CD14-positive monocyte (primary cell): Measurements from ENCODE around the gene ALDOC. TPM values are rescaled to one million over a fixed set of nuclear protein-coding genes. Genes with fewer than 3 reads are reported as not detected.

Experiments
- DNase-seq, 3 donors: peaks; one replicate each; pipeline ENCODE4 v3.0.0-alpha.2; 2011 to 2022
- H2AFZ ChIP-seq: 2 replicates; pipeline ENCODE4 v1.6.0; 2012; ENCODE audit warnings: mild to moderate bottlenecking, low read depth, low read length, inconsistent platforms; ENCODE audit not compliant: insufficient read depth, poor library complexity, severe bottlenecking
- H3K27ac ChIP-seq, 2 donors: 1 replicate in 1 of 2; 2 replicates in 1 of 2; pipeline ENCODE4 v1.5.1; 2012 to 2013; ENCODE audit warnings: low read length in 2 of 2, control low read depth in 1 of 2, inconsistent platforms in 1 of 2, low read depth in 1 of 2, mild to moderate bottlenecking in 1 of 2
- H3K27me3 ChIP-seq, 2 donors: one replicate each; pipeline versions ENCODE4 v1.6.0 to v1.6.1; 2011 to 2013; ENCODE audit warnings: low read length in 2 of 2; ENCODE audit not compliant: control insufficient read depth in 2 of 2, insufficient read depth in 2 of 2
- H3K36me3 ChIP-seq, 2 donors: replicated peaks in 1 of 2; 1 replicate in 1 of 2; 2 replicates in 1 of 2; pipeline versions ENCODE4 v1.5.1 to v1.6.1; 2012 to 2013; ENCODE audit warnings: low read length in 2 of 2, control low read depth in 1 of 2, inconsistent platforms in 1 of 2, mild to moderate bottlenecking in 1 of 2; ENCODE audit not compliant: insufficient read depth in 2 of 2, control insufficient read depth in 1 of 2
- H3K4me1 ChIP-seq, 2 donors: 1 replicate in 1 of 2; 2 replicates in 1 of 2; pipeline versions ENCODE4 v1.5.1 to v1.6.1; 2012 to 2013; ENCODE audit warnings: low read length in 2 of 2, control low read depth in 1 of 2, inconsistent platforms in 1 of 2, mild to moderate bottlenecking in 1 of 2, moderate library complexity in 1 of 2; ENCODE audit not compliant: insufficient read depth in 2 of 2, control insufficient read depth in 1 of 2
- H3K4me2 ChIP-seq: replicated peaks from 2 replicates; pipeline ENCODE3; 2012; ENCODE audit warnings: low read length, moderate library complexity, mild to moderate bottlenecking; ENCODE audit not compliant: poor library complexity, severe bottlenecking; ENCODE audit errors: extremely low read depth
- H3K4me3 ChIP-seq, 3 experiments: fragments of 200-600 bp in 1 of 3; sonication (generic) in 1 of 3; replicated peaks in 1 of 3; 1 replicate in 2 of 3; 2 replicates in 1 of 3; pipeline ENCODE4 v1.5.1; 2011 to 2013; ENCODE audit warnings: low read length in 3 of 3, mild to moderate bottlenecking in 3 of 3, control low read depth in 2 of 3, low read depth in 2 of 3, inconsistent platforms in 1 of 3, moderate library complexity in 1 of 3
- H3K79me2 ChIP-seq: 2 replicates; pipeline ENCODE4 v1.6.0; 2012; ENCODE audit warnings: mild to moderate bottlenecking, control low read depth, inconsistent platforms, low read length, moderate library complexity; ENCODE audit not compliant: insufficient read depth
- H3K9ac ChIP-seq: 2 replicates; pipeline ENCODE4 v1.6.0; 2017; ENCODE audit warnings: low read length, mild to moderate bottlenecking; ENCODE audit not compliant: insufficient read depth, poor library complexity, severe bottlenecking
- H3K9me3 ChIP-seq, 2 donors: replicated peaks in 1 of 2; 1 replicate in 1 of 2; 2 replicates in 1 of 2; pipeline versions ENCODE4 v1.5.1 to v1.6.1; 2012 to 2013; ENCODE audit warnings: low read length in 2 of 2, control low read depth in 1 of 2; ENCODE audit not compliant: control insufficient read depth in 1 of 2, insufficient read depth in 1 of 2
- H4K20me1 ChIP-seq: 2 replicates; pipeline ENCODE4 v1.6.0; 2012; ENCODE audit warnings: mild to moderate bottlenecking, low read length, control low read depth, moderate library complexity; ENCODE audit not compliant: insufficient read depth
- H3K27ac Mint-ChIP-seq, 7 donors: one replicate each; pipeline ENCODE4 v1.8.0; 2020; ENCODE audit warnings: mild to moderate bottlenecking in 7 of 7, mixed read lengths in 7 of 7, moderate library complexity in 6 of 7, inconsistent platforms in 2 of 7
- H3K27me3 Mint-ChIP-seq, 3 donors: one replicate each; pipeline ENCODE4 v1.8.0; 2021 to 2022; ENCODE audit warnings: low read depth in 3 of 3, mild to moderate bottlenecking in 3 of 3, mixed read lengths in 3 of 3, moderate library complexity in 3 of 3, inconsistent platforms in 1 of 3
- H3K36me3 Mint-ChIP-seq, 2 donors: one replicate each; pipeline ENCODE4 v1.8.0; 2020; ENCODE audit warnings: mixed read lengths in 2 of 2, inconsistent platforms in 1 of 2, mild to moderate bottlenecking in 1 of 2
- H3K4me1 Mint-ChIP-seq: one replicate; pipeline ENCODE4 v1.8.0; 2020; ENCODE audit warnings: mild to moderate bottlenecking, mixed read lengths
- H3K4me3 Mint-ChIP-seq, 2 donors: one replicate each; pipeline ENCODE4 v1.8.0; 2020; ENCODE audit warnings: mild to moderate bottlenecking in 2 of 2, mixed read lengths in 2 of 2, moderate library complexity in 1 of 2
- H3K9me3 Mint-ChIP-seq, 7 donors: one replicate each; pipeline ENCODE4 v1.8.0; 2020 to 2022; ENCODE audit warnings: mixed read lengths in 7 of 7, mild to moderate bottlenecking in 6 of 7, moderate library complexity in 6 of 7, inconsistent platforms in 2 of 7
- WGBS: methylation state at CpG from one replicate; pipeline ENCODE4 v1.1.5; 2013; ENCODE audit warnings: missing lambda C conversion rate; ENCODE audit not compliant: insufficient coverage; 5-methylcytosine and 5-hydroxymethylcytosine counted together
- intact Hi-C, 2 donors: fragments of 100-400 bp; cut with micrococcal nuclease; formaldehyde crosslinking; loops; one replicate each; pipeline versions ENCODE4 v1.15.0 to v1.15.1; 2023
- polyA plus RNA-seq, 3 donors: library from polyadenylated mRNA; depleted of rRNA in 1 of 3; unstranded in 2 of 3; stranded (reverse) in 1 of 3; fragments of 300-500 nt in 2 of 3; fragments of >200 nt in 1 of 3; fragmentation: Illumina TruSeq in 2 of 3; gene quantifications; 1 replicate in 2 of 3; 2 replicates in 1 of 3; pipeline ENCODE4 v1.2.3, GENCODE V29; 2012 to 2021
- TF ChIP-seq, protein P1 (sequence below): fragments of 200-600 bp; IDR thresholded peaks from one replicate; pipeline ENCODE4 v1.8.0; 2022; ENCODE audit warnings: antibody characterized with exemption, mild to moderate bottlenecking

The ALDOC gene
- polyA plus RNA-seq, 3 donors: 7.1 to 10.6 (median 9.8) TPM

GRCh38 chr17:28573966-28574480 is 2.7 kb downstream of the ALDOC start:
- Histone ChIP-seq H3K27ac (no peak overlapping the region), H3K79me2 (peaks cover 23% of the 10 kb centered on the region), H3K4me3 (no peak overlapping the region), H3K4me2 (no peak overlapping the region), H3K36me3 (peaks cover 5 to 14% of the 10 kb centered on the region in 2 donors), H2AFZ (no peak overlapping the region), H3K27me3 (no peaks in the 10 kb centered on the region), H3K4me1 (peaks cover 20 to 31% of the 10 kb centered on the region in 2 donors), H4K20me1 (peaks cover 4% of the 10 kb centered on the region), H3K9me3 (no peaks in the 10 kb centered on the region), H3K9ac (no peak overlapping the region)
- intact Hi-C loops: loop anchor here in 1 of 2 donors (10.0 kb wide), 1 partner anchor 239 kb away; the partner anchor contains the start of genes IFT20 and TNFAIP1
- H3K36me3 Mint-ChIP-seq: peaks cover 6 to 22% of the 10 kb centered on the region in 2 donors
- no peak for DNase-seq
- no peaks in the 10 kb centered on the region for H3K9me3 Mint-ChIP-seq
- 98% methylated on average over 6 of the region's 6 CpGs for WGBS
- peaks cover 2 to 4% (median 3%) of the 10 kb centered on the region in 3 donors for H3K27me3 Mint-ChIP-seq
- no peak overlapping the region for H3K27ac Mint-ChIP-seq
- H3K4me3 Mint-ChIP-seq: no peak overlapping the region
- H3K4me1 Mint-ChIP-seq: peaks cover 37% of the 10 kb centered on the region
- TF ChIP-seq, protein P1, sequence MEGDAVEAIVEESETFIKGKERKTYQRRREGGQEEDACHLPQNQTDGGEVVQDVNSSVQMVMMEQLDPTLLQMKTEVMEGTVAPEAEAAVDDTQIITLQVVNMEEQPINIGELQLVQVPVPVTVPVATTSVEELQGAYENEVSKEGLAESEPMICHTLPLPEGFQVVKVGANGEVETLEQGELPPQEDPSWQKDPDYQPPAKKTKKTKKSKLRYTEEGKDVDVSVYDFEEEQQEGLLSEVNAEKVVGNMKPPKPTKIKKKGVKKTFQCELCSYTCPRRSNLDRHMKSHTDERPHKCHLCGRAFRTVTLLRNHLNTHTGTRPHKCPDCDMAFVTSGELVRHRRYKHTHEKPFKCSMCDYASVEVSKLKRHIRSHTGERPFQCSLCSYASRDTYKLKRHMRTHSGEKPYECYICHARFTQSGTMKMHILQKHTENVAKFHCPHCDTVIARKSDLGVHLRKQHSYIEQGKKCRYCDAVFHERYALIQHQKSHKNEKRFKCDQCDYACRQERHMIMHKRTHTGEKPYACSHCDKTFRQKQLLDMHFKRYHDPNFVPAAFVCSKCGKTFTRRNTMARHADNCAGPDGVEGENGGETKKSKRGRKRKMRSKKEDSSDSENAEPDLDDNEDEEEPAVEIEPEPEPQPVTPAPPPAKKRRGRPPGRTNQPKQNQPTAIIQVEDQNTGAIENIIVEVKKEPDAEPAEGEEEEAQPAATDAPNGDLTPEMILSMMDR: no peak

DNA sequence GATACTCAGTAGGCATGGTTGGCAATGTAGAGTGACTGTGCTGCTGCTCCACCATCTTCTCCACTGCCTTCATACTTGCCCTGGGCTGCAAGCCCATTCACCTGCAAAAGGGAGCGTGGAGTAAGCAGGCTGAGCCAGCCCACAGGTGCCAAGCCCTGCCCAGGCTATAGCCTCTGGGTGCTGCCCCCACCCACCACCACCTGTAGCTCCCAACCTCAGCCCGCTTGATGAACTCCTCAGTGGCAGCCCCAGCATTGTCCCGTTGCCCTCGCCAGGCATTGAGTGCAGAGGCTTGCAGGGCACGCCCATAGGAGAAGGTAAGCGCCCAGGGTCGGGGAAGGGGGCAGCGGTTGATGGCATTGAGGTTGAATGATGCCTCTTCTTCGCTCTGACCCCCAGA is 3.2 kb downstream of the ALDOC start:
- no peak for DNase-seq
- Mint-ChIP-seq H3K9me3 (no peaks in the 10 kb centered on the region), H3K36me3 (peaks cover 2 to 19% of the 10 kb centered on the region in 2 donors), H3K27ac (no peak overlapping the region), H3K4me1 (peaks cover 37% of the 10 kb centered on the region), H3K4me3 (no peak overlapping the region), H3K27me3 (peaks cover 2 to 4% (median 3%) of the 10 kb centered on the region in 3 donors)
- H3K9ac ChIP-seq: no peak overlapping the region
- H3K4me2 ChIP-seq: no peak overlapping the region
- TF ChIP-seq, protein P1: no peak
- H3K27ac ChIP-seq: no peak overlapping the region
- peaks cover 20 to 36% of the 10 kb centered on the region in 2 donors for H3K4me1 ChIP-seq
- H3K79me2 ChIP-seq: peaks cover 28% of the 10 kb centered on the region
- H4K20me1 ChIP-seq: peaks cover 4% of the 10 kb centered on the region
- H3K4me3 ChIP-seq: no peak overlapping the region
- peaks cover 0 to 9% of the 10 kb centered on the region in 2 donors for H3K36me3 ChIP-seq
- intact Hi-C loops: loop anchor here in 1 of 2 donors (10.0 kb wide), 1 partner anchor 239 kb away; the partner anchor contains the start of genes IFT20 and TNFAIP1
- WGBS: 100% methylated on average over 7 of the region's 9 CpGs
- no peaks in the 10 kb centered on the region for H3K9me3 ChIP-seq
- H3K27me3 ChIP-seq: no peaks in the 10 kb centered on the region
- no peak overlapping the region for H2AFZ ChIP-seq
